NCI-H748 (cell line): ENCODE results near the gene EDC4.
A peak's percentile ranks its signal among the peaks of the same experiment; 100 is the strongest.
"Not testable (repeated sequence)": the region's sequence is repeated elsewhere in the genome, so short reads cannot be mapped to it uniquely, and the experiment has no call there.

Source experiments
- DNase-seq: peaks from one replicate; lab custom pipeline; 2025; ENCODE audit not compliant: unreplicated experiment; lab: John Stamatoyannopoulos, UW

The EDC4 gene, protein sequence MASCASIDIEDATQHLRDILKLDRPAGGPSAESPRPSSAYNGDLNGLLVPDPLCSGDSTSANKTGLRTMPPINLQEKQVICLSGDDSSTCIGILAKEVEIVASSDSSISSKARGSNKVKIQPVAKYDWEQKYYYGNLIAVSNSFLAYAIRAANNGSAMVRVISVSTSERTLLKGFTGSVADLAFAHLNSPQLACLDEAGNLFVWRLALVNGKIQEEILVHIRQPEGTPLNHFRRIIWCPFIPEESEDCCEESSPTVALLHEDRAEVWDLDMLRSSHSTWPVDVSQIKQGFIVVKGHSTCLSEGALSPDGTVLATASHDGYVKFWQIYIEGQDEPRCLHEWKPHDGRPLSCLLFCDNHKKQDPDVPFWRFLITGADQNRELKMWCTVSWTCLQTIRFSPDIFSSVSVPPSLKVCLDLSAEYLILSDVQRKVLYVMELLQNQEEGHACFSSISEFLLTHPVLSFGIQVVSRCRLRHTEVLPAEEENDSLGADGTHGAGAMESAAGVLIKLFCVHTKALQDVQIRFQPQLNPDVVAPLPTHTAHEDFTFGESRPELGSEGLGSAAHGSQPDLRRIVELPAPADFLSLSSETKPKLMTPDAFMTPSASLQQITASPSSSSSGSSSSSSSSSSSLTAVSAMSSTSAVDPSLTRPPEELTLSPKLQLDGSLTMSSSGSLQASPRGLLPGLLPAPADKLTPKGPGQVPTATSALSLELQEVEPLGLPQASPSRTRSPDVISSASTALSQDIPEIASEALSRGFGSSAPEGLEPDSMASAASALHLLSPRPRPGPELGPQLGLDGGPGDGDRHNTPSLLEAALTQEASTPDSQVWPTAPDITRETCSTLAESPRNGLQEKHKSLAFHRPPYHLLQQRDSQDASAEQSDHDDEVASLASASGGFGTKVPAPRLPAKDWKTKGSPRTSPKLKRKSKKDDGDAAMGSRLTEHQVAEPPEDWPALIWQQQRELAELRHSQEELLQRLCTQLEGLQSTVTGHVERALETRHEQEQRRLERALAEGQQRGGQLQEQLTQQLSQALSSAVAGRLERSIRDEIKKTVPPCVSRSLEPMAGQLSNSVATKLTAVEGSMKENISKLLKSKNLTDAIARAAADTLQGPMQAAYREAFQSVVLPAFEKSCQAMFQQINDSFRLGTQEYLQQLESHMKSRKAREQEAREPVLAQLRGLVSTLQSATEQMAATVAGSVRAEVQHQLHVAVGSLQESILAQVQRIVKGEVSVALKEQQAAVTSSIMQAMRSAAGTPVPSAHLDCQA (N-terminal part only)

GRCh38 chr16:67872631-67873434 lies at the start of gene EDC4:
Gene EDC4 (plus strand): TSS chr16:67873052. CDS start chr16:67873262, 210 bp downstream.
- peak; percentile 59 for DNase-seq

- no peak for DNase-seq
Measured at GRCh38 chr16:67825119-67825518, 47.7 kb upstream of the EDC4 start.

- no peak for DNase-seq
Measured at GRCh38 chr16:67825906-67826305, 46.9 kb upstream of the EDC4 start.

- no peak for DNase-seq
Measured at GRCh38 chr16:67828651-67829050, 44.2 kb upstream of the EDC4 start.

DNA sequence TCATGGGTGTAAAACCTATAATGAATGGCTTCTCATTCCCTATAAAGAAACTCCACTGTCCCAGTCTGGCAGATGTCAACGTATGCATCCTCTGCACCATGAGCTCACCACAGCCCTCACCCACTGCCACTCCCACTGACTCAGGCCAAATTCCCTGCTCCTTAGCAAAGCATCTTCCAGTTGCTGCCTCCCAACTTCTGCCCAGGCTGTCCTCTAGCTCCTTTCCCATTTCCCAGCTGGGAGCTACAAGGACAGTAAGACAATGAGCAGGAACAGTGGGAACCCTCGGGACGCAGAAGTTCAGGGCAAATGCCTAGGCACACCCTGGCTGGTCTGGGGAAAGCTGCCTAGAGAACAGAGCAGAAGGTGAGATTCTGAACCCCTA lies 39.8 kb upstream of the EDC4 start:
- DNase-seq: no peak

DNA sequence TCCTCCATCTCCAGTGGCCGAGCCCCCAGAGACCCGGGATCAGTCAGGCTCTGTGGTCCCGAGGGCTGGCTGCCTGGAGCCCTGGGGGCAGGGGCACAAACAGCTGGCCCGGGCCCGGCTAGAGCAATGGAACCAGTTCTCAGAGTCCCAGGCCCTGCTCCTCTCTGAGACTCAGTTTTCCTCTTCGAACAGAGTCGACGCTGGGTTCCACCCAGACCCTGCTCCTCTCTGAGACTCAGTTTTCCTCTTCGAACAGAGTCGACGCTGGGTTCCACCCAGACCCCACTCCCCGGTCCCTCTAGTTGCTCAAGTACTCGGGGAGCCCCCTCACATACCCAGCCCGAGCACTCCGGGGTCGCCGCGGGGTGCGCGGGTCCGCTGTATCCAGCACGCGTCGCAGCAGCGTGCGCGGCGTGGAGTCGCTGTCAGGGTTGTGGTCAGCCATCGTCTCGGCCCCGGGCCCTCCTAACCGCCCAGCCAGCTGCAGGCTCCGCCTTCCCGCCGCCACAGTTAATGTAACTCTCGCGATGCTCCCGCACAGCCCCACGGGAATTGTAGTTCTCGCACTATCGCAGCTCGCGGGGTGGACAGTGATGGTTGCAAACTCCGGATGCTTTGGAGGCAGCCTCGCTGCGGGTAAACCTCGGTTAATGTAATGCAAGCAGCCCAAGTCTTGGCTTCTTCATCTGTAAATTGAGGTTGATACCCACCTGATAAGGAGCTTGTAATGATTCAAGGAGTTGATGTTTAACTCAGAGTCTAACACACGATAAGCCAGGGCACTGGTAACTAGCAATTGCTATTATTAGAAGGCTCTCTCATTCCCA lies 39.2 kb upstream of the EDC4 start:
- DNase-seq: peak; percentile 88

DNA sequence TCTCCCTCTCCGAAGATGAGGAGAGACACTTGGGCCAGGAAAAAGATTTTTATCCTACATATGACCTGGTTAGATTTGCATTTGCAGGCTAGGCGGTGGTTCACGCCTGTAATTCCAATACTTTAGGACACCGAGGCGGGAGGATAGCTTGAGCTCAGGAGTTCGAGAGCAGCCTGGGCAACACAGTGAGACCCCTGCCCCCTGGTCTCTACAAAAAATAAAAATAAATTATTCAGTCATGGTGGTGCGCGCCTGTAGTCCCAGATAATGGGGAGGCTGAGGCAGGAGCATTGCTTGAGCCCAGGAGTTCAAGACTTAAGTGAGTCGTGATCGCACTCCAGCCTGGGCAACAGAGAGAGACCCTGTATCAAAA lies 38.6 kb upstream of the EDC4 start:
- DNase-seq: no peak

GRCh38 chr16:67837190-67837589 lies 35.7 kb upstream of the EDC4 start:
- not testable (repeated sequence) for DNase-seq

- no peak for DNase-seq
Measured at GRCh38 chr16:67837811-67838210, 35.0 kb upstream of the EDC4 start.

DNA sequence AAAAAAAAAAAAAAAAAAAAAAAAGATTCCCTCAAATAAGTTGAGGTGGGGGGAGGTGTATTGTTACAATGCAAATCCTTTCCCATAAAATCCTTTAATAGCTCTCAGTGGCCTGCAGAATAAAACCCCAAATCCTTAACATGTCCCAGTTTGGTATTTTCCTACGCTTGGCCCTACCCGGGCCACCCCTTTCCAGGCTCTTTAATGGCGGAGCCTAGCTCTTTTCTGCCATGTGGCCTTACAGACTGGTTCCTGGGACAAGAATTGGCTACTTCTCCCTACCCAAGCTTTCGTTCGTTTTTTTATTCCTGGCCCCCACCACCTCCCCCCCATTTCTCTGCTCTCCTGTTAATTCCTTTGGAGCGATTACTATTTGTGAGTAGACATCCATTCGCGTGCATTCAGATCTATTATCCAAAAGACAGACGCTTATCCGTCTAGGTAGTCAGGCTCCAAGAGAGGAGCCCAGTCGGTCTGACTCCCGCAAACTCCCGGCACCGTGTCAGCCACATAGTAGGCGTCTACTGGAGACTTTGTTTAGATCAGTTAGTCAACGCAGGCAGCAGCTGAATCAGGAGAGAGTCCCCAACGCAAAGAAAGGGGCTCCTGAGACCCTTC lies 31.5 kb upstream of the EDC4 start:
- no peak for DNase-seq

GRCh38 chr16:67841816-67842508 lies 30.9 kb upstream of the EDC4 start, which contains the start of gene THAP11:
Gene THAP11 (plus strand): TSS chr16:67842320. CDS start chr16:67842555, 235 bp downstream.
- peak; percentile 93 for DNase-seq

GRCh38 chr16:67842509-67843342 lies 30.1 kb upstream of the EDC4 start:
- DNase-seq: peak; percentile 58

DNA sequence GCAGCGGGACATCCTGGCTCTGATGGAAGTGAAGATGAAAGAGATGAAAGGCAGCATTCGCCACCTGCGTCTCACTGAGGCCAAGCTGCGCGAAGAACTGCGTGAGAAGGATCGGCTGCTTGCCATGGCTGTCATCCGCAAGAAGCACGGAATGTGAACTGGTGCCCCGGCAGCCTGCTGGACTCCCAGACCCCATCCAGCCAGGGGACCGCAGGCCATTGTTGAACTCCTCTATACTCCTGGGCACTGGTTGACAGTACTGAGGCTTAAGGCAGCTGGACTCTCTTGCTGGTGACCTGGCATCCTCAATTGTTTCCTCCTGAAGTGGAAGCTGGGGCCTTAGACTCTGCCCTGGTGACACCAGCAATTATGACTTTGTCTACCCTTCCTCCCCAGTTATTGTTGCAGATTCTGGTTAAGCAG lies 29.5 kb upstream of the EDC4 start:
- no peak for DNase-seq

DNA sequence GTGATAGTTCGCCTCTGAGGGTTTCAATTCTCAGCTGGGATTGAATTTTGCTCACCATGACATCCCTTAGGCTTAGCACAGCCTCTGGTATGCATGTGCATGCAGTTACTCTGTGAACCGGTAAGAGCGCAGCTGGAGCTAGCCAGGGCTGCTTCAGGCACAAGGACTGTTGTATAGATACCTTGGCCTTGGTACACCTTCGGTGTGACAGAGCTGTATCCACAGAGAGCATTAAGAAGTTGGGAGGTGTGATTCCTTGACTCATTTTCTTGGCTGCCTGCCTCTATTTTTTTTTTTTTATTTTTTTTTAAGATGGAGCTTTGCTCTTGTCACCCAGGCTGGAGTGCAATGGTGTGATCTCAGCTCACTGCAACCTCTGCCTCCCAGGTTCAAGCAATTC lies 28.4 kb upstream of the EDC4 start:
- DNase-seq: no peak

DNA sequence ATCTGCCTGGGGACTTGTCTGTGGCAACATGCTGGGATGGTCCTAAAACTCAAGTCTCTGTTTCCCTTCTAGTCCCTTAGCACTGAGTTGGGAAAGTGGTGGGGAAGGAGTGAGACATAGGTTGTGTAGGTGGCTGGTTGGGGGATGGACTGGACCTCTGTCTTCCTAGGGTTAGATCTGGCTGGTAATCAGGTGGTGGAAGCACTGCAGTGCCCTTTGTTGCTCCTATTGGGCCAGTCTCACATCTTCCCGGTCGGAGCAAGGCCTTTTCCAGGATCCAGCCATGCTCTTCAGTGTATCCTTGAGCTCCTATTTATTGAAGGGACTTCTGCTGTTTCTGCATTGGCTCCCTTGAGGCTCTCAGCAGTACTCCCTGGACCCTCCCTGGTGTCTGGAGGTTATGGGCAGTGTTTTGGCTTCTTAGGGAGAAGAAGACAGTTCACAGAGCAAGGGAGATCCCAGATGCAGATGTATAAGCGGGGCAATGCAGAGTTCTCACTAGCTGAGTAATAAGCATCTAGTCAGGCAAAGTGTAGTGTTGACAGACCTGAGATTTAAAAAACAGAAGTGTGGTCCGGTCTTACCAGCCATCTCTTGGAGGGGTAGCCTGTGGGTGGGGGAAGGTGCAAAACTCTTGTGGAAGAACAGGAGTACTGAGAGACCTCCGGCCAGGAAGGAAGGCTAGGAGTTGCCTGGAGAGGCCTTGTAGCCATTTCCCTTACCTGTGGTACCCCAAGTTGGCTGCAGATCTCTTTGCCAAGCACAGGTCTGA lies 27.4 kb upstream of the EDC4 start:
- DNase-seq: no peak

DNA sequence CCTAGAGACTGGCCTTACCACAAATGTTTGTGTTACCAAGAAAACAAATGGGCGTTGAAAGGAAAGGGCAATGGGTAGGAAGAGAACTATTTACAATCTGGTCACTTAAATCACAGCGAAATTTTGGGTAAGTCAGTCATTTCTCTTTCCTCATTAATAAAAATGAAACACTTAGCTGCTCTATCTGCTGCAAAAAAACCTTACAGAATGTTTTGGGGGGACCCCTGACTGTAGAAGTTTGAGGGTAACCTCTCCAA lies 26.9 kb upstream of the EDC4 start:
- no peak for DNase-seq
